BE2C (cell line): ENCODE measurements around the gene TMEM273.

ENCODE experiments used
- DNase-seq: peaks from one replicate; pipeline ENCODE4 v3.0.0-alpha.2; 2020
- H3K27me3 ChIP-seq: fragments of 250-450 bp; sonication (Bioruptor Pico); 2 replicates; pipeline ENCODE4 v1.5.1; 2020; ENCODE audit warnings: mild to moderate bottlenecking
- H3K36me3 ChIP-seq: fragments of 250-450 bp; sonication (Bioruptor Pico); 2 replicates; pipeline ENCODE4 v1.5.1; 2020; ENCODE audit warnings: mild to moderate bottlenecking
- H3K4me1 ChIP-seq: fragments of 250-450 bp; sonication (Bioruptor Pico); 2 replicates; pipeline ENCODE4 v1.5.1; 2020
- H3K4me3 ChIP-seq: 2 replicates; pipeline ENCODE4 v1.5.1; 2011; ENCODE audit warnings: low read depth, low read length
- H3K9me3 ChIP-seq: fragments of 250-450 bp; sonication (Bioruptor Pico); 2 replicates; pipeline ENCODE4 v1.5.1; 2020
- CTCF ChIP-seq: IDR thresholded peaks from 2 replicates; pipeline ENCODE4 v1.5.1; 2012; ENCODE audit warnings: mild to moderate bottlenecking, low read depth, low read length

TMEM273 gene

GRCh38 chr10:49228677-49229076 is 40.5 kb upstream of the TMEM273 start:
- no peaks in the 10 kb centered on the region for H3K27me3 ChIP-seq
- no peaks in the 10 kb centered on the region for H3K4me1 ChIP-seq
- H3K36me3 ChIP-seq, result no peaks in the 10 kb centered on the region
- no peak for TF ChIP-seq CTCF
- H3K9me3 ChIP-seq, result no peaks in the 10 kb centered on the region
- no peak overlapping the region for H3K4me3 ChIP-seq
- DNase-seq, result no peak

- DNase-seq, result no peak
- Histone ChIP-seq H3K4me3 (no peak overlapping the region), H3K4me1 (no peaks in the 10 kb centered on the region), H3K9me3 (no peaks in the 10 kb centered on the region), H3K27me3 (no peaks in the 10 kb centered on the region), H3K36me3 (no peaks in the 10 kb centered on the region)
- TF ChIP-seq CTCF, result no peak
Observed at GRCh38 chr10:49227406-49227805, 39.2 kb upstream of the TMEM273 start.

GRCh38 chr10:49226594-49226993 is 38.4 kb upstream of the TMEM273 start:
- H3K36me3 ChIP-seq, result no peaks in the 10 kb centered on the region
- no peak for TF ChIP-seq CTCF
- no peak overlapping the region for H3K4me3 ChIP-seq
- H3K9me3 ChIP-seq, result no peaks in the 10 kb centered on the region
- no peaks in the 10 kb centered on the region for H3K4me1 ChIP-seq
- H3K27me3 ChIP-seq, result no peaks in the 10 kb centered on the region
- no peak for DNase-seq

- no peaks in the 10 kb centered on the region for H3K9me3 ChIP-seq
- no peaks in the 10 kb centered on the region for H3K27me3 ChIP-seq
- H3K4me1 ChIP-seq, result no peaks in the 10 kb centered on the region
- H3K4me3 ChIP-seq, result no peak overlapping the region
- no peaks in the 10 kb centered on the region for H3K36me3 ChIP-seq
- no peak for TF ChIP-seq CTCF
- no peak for DNase-seq
Observed at GRCh38 chr10:49225218-49225876, 37.2 kb upstream of the TMEM273 start.

GRCh38 chr10:49223205-49223604 is 35.0 kb upstream of the TMEM273 start:
- DNase-seq, result no peak
- Histone ChIP-seq H3K27me3 (no peaks in the 10 kb centered on the region), H3K4me1 (no peaks in the 10 kb centered on the region), H3K36me3 (no peaks in the 10 kb centered on the region), H3K4me3 (no peak overlapping the region), H3K9me3 (no peaks in the 10 kb centered on the region)
- no peak for TF ChIP-seq CTCF

GRCh38 chr10:49222170-49222569 is 34.0 kb upstream of the TMEM273 start:
- no peaks in the 10 kb centered on the region for H3K9me3 ChIP-seq
- no peak overlapping the region for H3K4me3 ChIP-seq
- no peaks in the 10 kb centered on the region for H3K4me1 ChIP-seq
- H3K36me3 ChIP-seq, result no peaks in the 10 kb centered on the region
- no peak for DNase-seq
- H3K27me3 ChIP-seq, result no peaks in the 10 kb centered on the region
- TF ChIP-seq CTCF, result peak; percentile 19; the same call in 1 of the 2 replicates
